H1 (cell line): Measurements from ENCODE around the gene TEDC1. TPM values are rescaled to one million over a fixed set of nuclear protein-coding genes. Genes with fewer than 3 reads are reported as not detected.
A peak's percentile ranks its signal among the peaks of the same experiment; 100 is the strongest.

Experiments
- CTCF ChIA-PET: fragments of 300-600 bp; sonication (Branson Sonifier 250); formaldehyde crosslinking; loops from one replicate; lab custom pipeline; 2021; ENCODE audit not compliant: partially characterized antibody; lab: Charles Lee
- POLR2A ChIA-PET: fragments of 300-600 bp; sonication (Branson Sonifier 250); formaldehyde crosslinking; loops from one replicate; lab custom pipeline; 2021; ENCODE audit warnings: inconsistent platforms; ENCODE audit not compliant: partially characterized antibody; lab: Charles Lee
- DNase-seq, 2 experiments: peaks; one replicate each; pipeline versions ENCODE4 v3.0.0 to v3.0.0-alpha.2; 2010 to 2022; ENCODE audit warnings: low spot score in 2 of 2, low read depth in 1 of 2, mixed read lengths in 1 of 2
- FAIRE-seq: peaks from 2 replicates; lab custom pipeline; 2011; peaks lifted over from hg19 to GRCh38; lab: Jason Lieb, UNC
- H2AFZ ChIP-seq: 2 replicates; pipeline ENCODE4 v1.8.1; 2012; ENCODE audit warnings: low read length, inconsistent platforms
- H2AK5ac ChIP-seq: 2 replicates; pipeline ENCODE4 v1.6.1; 2013; ENCODE audit warnings: low read depth, low read length
- H2BK120ac ChIP-seq: replicated peaks from 2 replicates; pipeline ENCODE3; 2013; ENCODE audit warnings: low read depth, low read length, inconsistent platforms
- H2BK12ac ChIP-seq: 2 replicates; pipeline ENCODE4 v1.6.1; 2013; ENCODE audit warnings: low read depth, low read length
- H2BK15ac ChIP-seq: 2 replicates; pipeline ENCODE4 v1.6.1; 2013; ENCODE audit warnings: low read length
- H2BK20ac ChIP-seq: 2 replicates; pipeline ENCODE4 v1.6.1; 2013; ENCODE audit warnings: low read length
- H2BK5ac ChIP-seq: 2 replicates; pipeline ENCODE4 v1.6.1; 2013; ENCODE audit warnings: low read depth, low read length
- H3K14ac ChIP-seq: 2 replicates; pipeline ENCODE4 v1.6.1; 2013; ENCODE audit warnings: inconsistent platforms; ENCODE audit not compliant: insufficient read length
- H3K18ac ChIP-seq: 2 replicates; pipeline ENCODE4 v1.6.1; 2013; ENCODE audit warnings: low read length; ENCODE audit errors: extremely low read depth
- H3K23ac ChIP-seq: 2 replicates; pipeline ENCODE4 v1.6.1; 2013; ENCODE audit warnings: inconsistent platforms; ENCODE audit not compliant: insufficient read length
- H3K23me2 ChIP-seq: 2 replicates; pipeline ENCODE4 v1.6.1; 2013; ENCODE audit warnings: low read depth, low read length
- H3K27ac ChIP-seq: 2 replicates; pipeline ENCODE4 v1.6.1; 2011; ENCODE audit warnings: low read depth, low read length, inconsistent platforms
- H3K27me3 ChIP-seq, 4 experiments: replicated peaks in 1 of 4; 1 replicate in 1 of 4; 2 replicates in 3 of 4; pipeline versions ENCODE4 v1.6.1 to v1.8.1; 2011 to 2013; ENCODE audit warnings: low read length in 3 of 4, mild to moderate bottlenecking in 3 of 4, inconsistent platforms in 2 of 4, mixed read lengths in 2 of 4, moderate library complexity in 1 of 4; ENCODE audit not compliant: control insufficient read depth in 3 of 4, insufficient read depth in 3 of 4; ENCODE audit errors: extremely low read depth in 1 of 4
- H3K36me3 ChIP-seq, 4 experiments: 2 replicates each; pipeline versions ENCODE4 v1.6.1 to v1.8.1; 2011 to 2013; ENCODE audit warnings: mild to moderate bottlenecking in 4 of 4, low read length in 3 of 4, moderate library complexity in 2 of 4, control low read depth in 1 of 4, inconsistent platforms in 1 of 4; ENCODE audit not compliant: insufficient read depth in 4 of 4, control insufficient read depth in 2 of 4
- H3K4ac ChIP-seq: replicated peaks from 2 replicates; pipeline ENCODE3; 2013; ENCODE audit warnings: low read length, low read depth, mixed read lengths, inconsistent platforms; ENCODE audit not compliant: insufficient read length
- H3K4me1 ChIP-seq, 4 experiments: replicated peaks in 1 of 4; 1 replicate in 1 of 4; 2 replicates in 3 of 4; pipeline versions ENCODE4 v1.6.1 to v1.8.1; 2011 to 2013; ENCODE audit warnings: low read length in 3 of 4, inconsistent platforms in 2 of 4, mixed read lengths in 1 of 4; ENCODE audit not compliant: insufficient read depth in 4 of 4, control insufficient read depth in 3 of 4
- H3K4me2 ChIP-seq, 2 experiments: 2 replicates each; pipeline versions ENCODE4 v1.6.1 to v1.8.1; 2011 to 2013; ENCODE audit warnings: low read depth in 2 of 2, low read length in 2 of 2, control low read depth in 1 of 2, inconsistent platforms in 1 of 2, mild to moderate bottlenecking in 1 of 2; ENCODE audit not compliant: insufficient read depth in 1 of 2
- H3K4me3 ChIP-seq, 4 experiments: fragments of 200-600, 300-600 bp in 1 of 4; sonication (generic), shearing (Covaris generic), sonication (Bioruptor Twin) in 1 of 4; 2 replicates each; pipeline versions ENCODE4 v1.5.1 to v1.8.1; 2011 to 2016; ENCODE audit warnings: low read length in 4 of 4, low read depth in 3 of 4, control low read depth in 2 of 4, inconsistent platforms in 2 of 4, mild to moderate bottlenecking in 2 of 4, mixed read lengths in 1 of 4, moderate library complexity in 1 of 4; ENCODE audit not compliant: insufficient read depth in 2 of 4; ENCODE audit errors: extremely low read depth in 1 of 4
- H3K56ac ChIP-seq: replicated peaks from 2 replicates; pipeline ENCODE3; 2013; ENCODE audit warnings: low read depth, mild to moderate bottlenecking, mixed read lengths, low read length, inconsistent platforms; ENCODE audit not compliant: insufficient read length
- H3K79me1 ChIP-seq: 2 replicates; pipeline ENCODE4 v1.6.1; 2013; ENCODE audit warnings: low read depth, low read length, control low read depth
- H3K79me2 ChIP-seq, 2 experiments: 2 replicates each; pipeline versions ENCODE4 v1.6.1 to v1.8.1; 2012 to 2013; ENCODE audit warnings: low read length in 2 of 2, mild to moderate bottlenecking in 2 of 2, inconsistent platforms in 1 of 2; ENCODE audit not compliant: insufficient read depth in 2 of 2, control insufficient read depth in 1 of 2
- H3K9ac ChIP-seq, 4 experiments: replicated peaks in 1 of 4; 1 replicate in 1 of 4; 2 replicates in 3 of 4; pipeline versions ENCODE4 v1.6.1 to v1.8.1; 2011 to 2013; ENCODE audit warnings: low read depth in 3 of 4, low read length in 3 of 4, control low read depth in 2 of 4, mild to moderate bottlenecking in 2 of 4, moderate library complexity in 2 of 4, inconsistent platforms in 1 of 4; ENCODE audit errors: extremely low read depth in 1 of 4
- H3K9me3 ChIP-seq, 2 experiments: 2 replicates each; pipeline versions ENCODE4 v1.6.1 to v1.8.1; 2012 to 2013; ENCODE audit warnings: mild to moderate bottlenecking in 2 of 2, moderate library complexity in 2 of 2, control low read depth in 1 of 2, inconsistent platforms in 1 of 2, low read depth in 1 of 2, low read length in 1 of 2, mixed read lengths in 1 of 2; ENCODE audit not compliant: insufficient read depth in 2 of 2
- H4K20me1 ChIP-seq, 2 experiments: replicated peaks in 1 of 2; 2 replicates each; pipeline versions ENCODE3 to v1.8.1; 2011 to 2013; ENCODE audit warnings: inconsistent platforms in 2 of 2, low read length in 2 of 2, mild to moderate bottlenecking in 1 of 2; ENCODE audit not compliant: insufficient read depth in 2 of 2, control insufficient read depth in 1 of 2
- H4K5ac ChIP-seq: 2 replicates; pipeline ENCODE4 v1.6.1; 2013; ENCODE audit warnings: low read length, low read depth, mixed read lengths, inconsistent platforms; ENCODE audit not compliant: insufficient read length
- H4K8ac ChIP-seq: 2 replicates; pipeline ENCODE4 v1.8.0; 2013; ENCODE audit warnings: mild to moderate bottlenecking, moderate library complexity, low read length, inconsistent platforms; ENCODE audit not compliant: insufficient read depth; ENCODE audit errors: extremely low read depth
- H4K91ac ChIP-seq: replicated peaks from 2 replicates; pipeline ENCODE3; 2013; ENCODE audit warnings: low read length, mixed read lengths, inconsistent platforms; ENCODE audit not compliant: insufficient read length
- BRCA1 ChIP-seq: IDR thresholded peaks from 2 replicates; pipeline ENCODE4 v1.6.1; 2012; ENCODE audit warnings: low read depth, low read length, improper control_type of control experiment
- CBX8 ChIP-seq: fragments of 300-800, 300-1000 bp; sonication (generic); IDR thresholded peaks from 2 replicates; pipeline ENCODE4 v1.7.1; 2016; ENCODE audit warnings: low read depth, low read length, borderline replicate concordance
- JUND ChIP-seq: IDR thresholded peaks from 2 replicates; pipeline ENCODE4 v1.6.1; 2011; ENCODE audit warnings: mild to moderate bottlenecking, improper control_type of control experiment, low read length
- POLR2A ChIP-seq, 2 experiments: IDR thresholded peaks; 1 replicate in 1 of 2; 2 replicates in 1 of 2; pipeline ENCODE4 v1.6.1; 2011; ENCODE audit warnings: low read depth in 2 of 2, low read length in 2 of 2, mild to moderate bottlenecking in 2 of 2; ENCODE audit errors: control extremely low read depth in 1 of 2
- RAD21 ChIP-seq, 2 experiments: IDR thresholded peaks in 1 of 2; conservative IDR thresholded peaks in 1 of 2; 2 replicates each; pipeline ENCODE4 v1.6.1; 2011; ENCODE audit warnings: low read depth in 2 of 2, low read length in 2 of 2, improper control_type of control experiment in 1 of 2, inconsistent platforms in 1 of 2, mild to moderate bottlenecking in 1 of 2, moderate library complexity in 1 of 2
- SAP30 ChIP-seq: fragments of 300-600 bp; sonication (generic); IDR thresholded peaks from 2 replicates; pipeline ENCODE4 v1.7.1; 2012; ENCODE audit warnings: low read length, moderate library complexity, mild to moderate bottlenecking, inconsistent platforms; ENCODE audit not compliant: insufficient read depth, insufficient replicate concordance
- SP4 ChIP-seq: IDR thresholded peaks from 2 replicates; pipeline ENCODE4 v1.6.1; 2012; ENCODE audit warnings: low read length, inconsistent platforms
- TAF1 ChIP-seq: IDR thresholded peaks from 2 replicates; pipeline ENCODE4 v1.6.1; 2011; ENCODE audit warnings: mild to moderate bottlenecking, low read depth, low read length
- TCF12 ChIP-seq: IDR thresholded peaks from 2 replicates; pipeline ENCODE4 v1.6.1; 2011; ENCODE audit warnings: low read depth, mild to moderate bottlenecking, low read length
- YY1 ChIP-seq: IDR thresholded peaks from 2 replicates; pipeline ENCODE4 v1.6.1; 2011; ENCODE audit warnings: low read depth, mild to moderate bottlenecking, low read length
- WGBS, 2 experiments: shearing (Covaris generic) in 1 of 2; methylation state at CpG; one replicate each; pipeline versions ENCODE4 v1.1.6 to v1.1.7; 2013 to 2015; ENCODE audit warnings: low lambda C conversion rate in 2 of 2, mixed read lengths in 2 of 2, inconsistent platforms in 1 of 2, low coverage in 1 of 2, missing lambda C conversion rate in 1 of 2; ENCODE audit not compliant: insufficient replicate concordance in 2 of 2, insufficient coverage in 1 of 2, insufficient read length in 1 of 2; ENCODE audit errors: extremely low coverage in 1 of 2, missing lambda C conversion rate in 1 of 2; 5-methylcytosine and 5-hydroxymethylcytosine counted together
- polyA plus RNA-seq, 7 experiments: library from polyadenylated mRNA; depleted of rRNA in 3 of 7; stranded (reverse) in 5 of 7; unstranded in 2 of 7; fragments of >200 nt in 5 of 7; fragments of 200-250 nt in 2 of 7; gene quantifications; 1 replicate in 5 of 7; 2 replicates in 1 of 7; 4 replicates in 1 of 7; pipeline versions ENCODE4 v1.2.1 to v1.2.3, GENCODE V29; 2011 to 2013; ENCODE audit warnings: missing spikeins in 2 of 7, mixed read lengths in 2 of 7
- total RNA-seq: library from RNA; stranded (reverse); fragmentation: NEBNext Ultra II Directional; extraction: Animal tissue kit (Norgen Biotek cat#: 25700); gene quantifications from 2 replicates; pipeline ENCODE4 v1.2.1, GENCODE V29; 2021

The TEDC1 gene
- total and polyA plus RNA-seq, 2 of the 8 experiments (the other 6 are each of a cell fraction or from before 2014, with no cell fraction given): 5.6 to 14.8 TPM

DNA sequence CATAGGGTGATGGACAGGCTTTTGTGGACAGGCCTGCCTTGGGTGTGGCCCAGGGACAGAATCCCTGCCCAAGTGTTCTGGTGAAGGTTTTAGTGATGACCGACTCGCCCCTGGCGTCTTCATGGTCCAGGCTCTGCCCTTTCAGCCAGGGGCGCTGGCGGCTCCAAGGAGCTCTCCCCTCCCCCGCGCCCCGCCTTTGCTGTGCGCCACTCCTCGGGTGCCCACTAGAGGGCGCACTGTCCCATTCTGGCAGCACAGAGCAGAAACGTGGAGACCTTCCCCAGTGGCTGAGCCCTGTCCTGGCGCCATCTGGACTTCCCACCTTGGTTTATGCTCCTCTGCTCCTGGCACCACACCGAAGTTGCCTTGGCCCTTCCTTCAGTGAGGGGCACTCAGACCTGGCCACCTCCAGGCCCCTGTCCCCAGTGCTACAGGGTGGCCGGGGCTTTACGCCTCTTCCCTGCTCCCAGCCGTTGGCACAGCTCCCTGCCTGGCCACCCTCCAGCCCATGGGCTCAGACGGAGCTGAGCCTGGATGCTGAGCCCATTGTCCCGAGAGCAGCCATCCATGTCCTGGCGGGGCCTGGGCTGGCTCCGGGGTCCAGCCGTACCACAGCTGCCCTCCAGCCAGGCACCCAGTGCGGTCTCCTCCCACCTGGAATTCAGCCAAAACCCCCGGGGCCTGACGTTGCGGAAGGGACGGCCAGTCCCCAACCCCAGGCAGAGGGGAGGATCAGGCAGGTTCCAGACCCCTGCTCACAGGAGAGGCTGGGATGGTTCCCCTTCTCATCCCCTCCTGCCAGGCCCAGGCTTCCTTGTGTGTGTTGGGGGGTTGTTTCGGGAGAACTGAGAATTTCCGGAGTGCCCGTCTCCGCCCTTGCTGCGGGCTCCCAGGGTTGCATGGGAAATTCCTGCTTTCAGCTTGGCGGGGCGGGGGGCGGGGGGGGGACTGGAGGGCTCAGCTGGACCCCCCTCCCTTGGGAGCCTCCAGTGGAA lies 9.9 kb upstream of the TEDC1 start:
- 0 out of 2 replicates have a peak overlapping the region, but pooled peaks have one; percentile 8 for H3K27ac ChIP-seq
- peaks cover 4 to 15% of the 10 kb centered on the region in 2 experiments for H4K20me1 ChIP-seq
- ChIA-PET POLR2A (interaction anchor here (0.9 to 1.6 kb wide), 7 partner anchors 8 to 291 kb away, joined by 3 to 8 read pairs (median 3); partner anchors contain the start of gene TEDC1), CTCF (interaction anchor here (0.6 to 5.0 kb wide), 37 partner anchors 9 to 441 kb away, joined by 3 to 70 read pairs (median 4); no protein-coding TSS in a partner anchor)
- H3K27me3 ChIP-seq: peaks cover 50 to 99% (median 82%) of the 10 kb centered on the region in 4 experiments
- peak overlapping the region; percentile 44; the same call in 1 of the 2 replicates for H2BK5ac ChIP-seq
- FAIRE-seq (no peak), DNase-seq (peak; percentile 66 to 99)
- peak overlapping the region; percentile 21 to 84 for H3K4me2 ChIP-seq
- H2AK5ac ChIP-seq: no peak overlapping the region
- peaks cover 0 to 38% (median 26%) of the 10 kb centered on the region in 4 experiments; a peak in 6 of 7 replicates for H3K4me1 ChIP-seq
- no peaks in the 10 kb centered on the region for H3K79me1 ChIP-seq
- peak overlapping the region; percentile 99 for H2BK12ac ChIP-seq
- H2AFZ ChIP-seq: peak overlapping the region; percentile 85; the same call in 1 of the 2 replicates
- H3K9me3 ChIP-seq: no peaks in the 10 kb centered on the region
- no peaks in the 10 kb centered on the region for H3K79me2 ChIP-seq
- H3K14ac ChIP-seq: no peak overlapping the region
- peaks cover 0 to 3% (median 0%) of the 10 kb centered on the region in 4 experiments; a peak in 1 of 8 replicates for H3K36me3 ChIP-seq
- H3K4me3 ChIP-seq: peak overlapping the region in 2 of 4 experiments; percentile 40 to 52; a peak in 4 of 8 replicates
- peak overlapping the region; percentile 65 for H3K4ac ChIP-seq
- H2BK120ac ChIP-seq: peak overlapping the region; percentile 54
- 20% methylated on average over 32 of the region's 35 CpGs; no CpG with 5 or more reads in 1 of the 2 experiments for WGBS, 2 experiments
- peaks cover 2% of the 10 kb centered on the region; the same call in 1 of the 2 replicates for H3K23me2 ChIP-seq
- peak overlapping the region; percentile 95; the same call in 1 of the 2 replicates for H4K8ac ChIP-seq
- no peak overlapping the region for H3K23ac ChIP-seq
- H3K18ac ChIP-seq: peak overlapping the region; percentile 78
- H4K91ac ChIP-seq: peak overlapping the region; percentile 25
- no peak overlapping the region for H3K56ac ChIP-seq
- peak overlapping the region; percentile 72; the same call in 1 of the 2 replicates for H2BK20ac ChIP-seq
- H2BK15ac ChIP-seq: no peak overlapping the region
- peak overlapping the region in 2 of 4 experiments; percentile 70 to 73; a peak in 4 of 7 replicates for H3K9ac ChIP-seq
- H4K5ac ChIP-seq: no peak overlapping the region
- TF ChIP-seq TAF1 (peak; percentile 76), YY1 (peak; percentile 84), BRCA1 (no peak), SP4 (0 out of 2 replicates have a peak, but pooled peaks have one; percentile 26), CBX8 (no peak), SAP30 (no peak), JUND (peak; percentile 24; the same call in 1 of the 2 replicates), RAD21 (IDR thresholded peaks at IDR 0.05 in 1 of 2, conservative IDR thresholded peaks at IDR 0.05 in 1 of 2; ENCODE audit: low read depth in 2 of 2, low read length in 2 of 2) (peak; percentile 56 to 67), POLR2A (IDR thresholded peaks at IDR 0.05; ENCODE audit: control extremely low read depth in 1 of 2, low read depth in 2 of 2, low read length in 2 of 2) (peak in 1 of 2 experiments; percentile 83; a peak in 2 of 3 replicates), TCF12 (peak; percentile 89)
